B cell (primary cell): ENCODE results near the gene TMEM81. TPM values are rescaled to one million over a fixed set of nuclear protein-coding genes. Genes with fewer than 3 reads are reported as not detected.

Source experiments
- ATAC-seq: fragments of 200-7000 bp; cut with Tn5 transposase; one replicate; pipeline ENCODE4 v1.10.0; 2021; ENCODE audit warnings: low read depth, mild to moderate bottlenecking, moderate number of reproducible peaks, moderate library complexity
- CTCF ChIA-PET: fragments of 350-600 bp; sonication (Branson Sonifier 250); formaldehyde crosslinking; loops from one replicate; lab custom pipeline; 2021; ENCODE audit warnings: antibody characterized with exemption, inconsistent platforms; lab: Charles Lee
- POLR2A ChIA-PET: fragments of 350-600 bp; sonication (Branson Sonifier 250); formaldehyde crosslinking; loops from one replicate; lab custom pipeline; 2021; ENCODE audit warnings: antibody characterized with exemption; lab: Charles Lee
- DNase-seq: peaks from one replicate; pipeline ENCODE4 v3.0.0; 2013
- H2AFZ ChIP-seq: 2 replicates; pipeline ENCODE4 v1.6.1; 2012; ENCODE audit warnings: mild to moderate bottlenecking, low read depth, low read length; ENCODE audit not compliant: insufficient read depth, poor library complexity, severe bottlenecking
- H3K27ac ChIP-seq, 2 donors: 1 replicate in 1 of 2; 2 replicates in 1 of 2; pipeline ENCODE4 v1.5.1; 2012 to 2013; ENCODE audit warnings: low read length in 2 of 2, mild to moderate bottlenecking in 2 of 2, moderate library complexity in 1 of 2
- H3K27me3 ChIP-seq, 4 experiments: fragments of 200-600 bp in 1 of 4; sonication (generic) in 1 of 4; replicated peaks in 1 of 4; 1 replicate in 2 of 4; 2 replicates in 2 of 4; pipeline versions ENCODE4 v1.6.1 to v1.7.0; 2013 to 2016; ENCODE audit warnings: low read length in 3 of 4, mild to moderate bottlenecking in 2 of 4, mixed read lengths in 1 of 4, moderate library complexity in 1 of 4; ENCODE audit not compliant: insufficient read depth in 4 of 4, control insufficient read depth in 3 of 4; ENCODE audit errors: control extremely low read depth in 1 of 4
- H3K36me3 ChIP-seq, 2 experiments: replicated peaks in 1 of 2; 1 replicate in 1 of 2; 2 replicates in 1 of 2; pipeline versions ENCODE4 v1.6.1 to v1.7.1; 2013; ENCODE audit warnings: low read length in 1 of 2; ENCODE audit not compliant: insufficient read depth in 2 of 2, control insufficient read depth in 1 of 2; ENCODE audit errors: control extremely low read depth in 1 of 2, extremely low read depth in 1 of 2
- H3K4me1 ChIP-seq, 2 donors: fragments of 200-600 bp in 1 of 2; sonication (generic) in 1 of 2; 1 replicate in 1 of 2; 2 replicates in 1 of 2; pipeline versions ENCODE4 v1.5.1 to v1.6.1; 2013 to 2017; ENCODE audit warnings: low read length in 2 of 2; ENCODE audit not compliant: control insufficient read depth in 2 of 2, insufficient read depth in 2 of 2
- H3K4me2 ChIP-seq: replicated peaks from 2 replicates; pipeline ENCODE3; 2012; ENCODE audit warnings: mild to moderate bottlenecking, low read depth, low read length; ENCODE audit not compliant: poor library complexity, severe bottlenecking
- H3K4me3 ChIP-seq, 5 experiments: fragments of 200-600 bp in 1 of 5; sonication (generic) in 1 of 5; 1 replicate in 3 of 5; 2 replicates in 2 of 5; pipeline versions ENCODE4 v1.5.1 to v1.7.0; 2011 to 2016; ENCODE audit warnings: low read length in 4 of 5, mild to moderate bottlenecking in 4 of 5, low read depth in 2 of 5, control low read depth in 1 of 5, moderate library complexity in 1 of 5; ENCODE audit not compliant: insufficient read depth in 1 of 5; ENCODE audit errors: control extremely low read depth in 1 of 5, extremely low read depth in 1 of 5
- H3K79me2 ChIP-seq: fragments of 200-600 bp; sonication (generic); one replicate; pipeline ENCODE4 v1.6.0; 2016; ENCODE audit warnings: low read length; ENCODE audit not compliant: control insufficient read depth, insufficient read depth
- H3K9ac ChIP-seq: fragments of 200-600 bp; sonication (generic); 2 replicates; pipeline ENCODE4 v1.6.1; 2017; ENCODE audit warnings: mild to moderate bottlenecking, low read length, moderate library complexity
- H3K9me3 ChIP-seq, 3 donors: one replicate each; pipeline versions ENCODE4 v1.6.1 to v1.7.1; 2013; ENCODE audit warnings: low read length in 2 of 3; ENCODE audit not compliant: control insufficient read depth in 2 of 3, insufficient read depth in 1 of 3; ENCODE audit errors: control extremely low read depth in 1 of 3
- H4K20me1 ChIP-seq: 2 replicates; pipeline ENCODE4 v1.6.0; 2012; ENCODE audit warnings: mild to moderate bottlenecking, low read length; ENCODE audit not compliant: insufficient read depth, control insufficient read depth, poor library complexity, severe bottlenecking
- H3K27ac Mint-ChIP-seq: one replicate; pipeline ENCODE4 v1.8.0; 2021; ENCODE audit warnings: mixed read lengths
- H3K27me3 Mint-ChIP-seq: one replicate; pipeline ENCODE4 v1.8.0; 2021; ENCODE audit warnings: mixed read lengths
- H3K4me1 Mint-ChIP-seq: one replicate; pipeline ENCODE4 v1.8.0; 2021; ENCODE audit warnings: mixed read lengths
- H3K4me3 Mint-ChIP-seq: one replicate; pipeline ENCODE4 v1.8.0; 2021; ENCODE audit warnings: mixed read lengths
- H3K9me3 Mint-ChIP-seq: one replicate; pipeline ENCODE4 v1.8.0; 2022; ENCODE audit warnings: mixed read lengths; ENCODE audit not compliant: insufficient read depth
- CTCF ChIP-seq: fragments of 200-600 bp; IDR thresholded peaks from one replicate; pipeline ENCODE4 v1.8.0; 2022; ENCODE audit warnings: antibody characterized with exemption, mild to moderate bottlenecking
- EZH2 ChIP-seq: IDR thresholded peaks from 2 replicates; pipeline ENCODE4 v1.6.1; 2012; ENCODE audit warnings: borderline replicate concordance, low read depth, mild to moderate bottlenecking, moderate library complexity, low read length; ENCODE audit not compliant: insufficient read depth, poor library complexity, severe bottlenecking
- WGBS: methylation state at CpG from one replicate; pipeline ENCODE4 v1.1.5; 2013; ENCODE audit warnings: missing lambda C conversion rate; ENCODE audit not compliant: insufficient coverage; 5-methylcytosine and 5-hydroxymethylcytosine counted together
- intact Hi-C: fragments of 100-400 bp; cut with micrococcal nuclease; formaldehyde crosslinking; loops from one replicate; pipeline ENCODE4 v1.10.0; 2022
- polyA plus RNA-seq: library from polyadenylated mRNA; depleted of rRNA; stranded (reverse); fragments of >200 nt; gene quantifications from 2 replicates; pipeline ENCODE4 v1.2.3, GENCODE V29; 2012
- total RNA-seq, 2 donors: library from RNA; stranded (reverse); fragments of 120-200 nt in 1 of 2; gene quantifications; 1 replicate in 1 of 2; 2 replicates in 1 of 2; pipeline versions ENCODE4 v1.2.3 to v1.2.4, GENCODE V29; 2013 to 2022

TMEM81 gene
- total and polyA plus RNA-seq, 2 donors (not counting 1 experiment from before 2014, with no cell fraction given), result 3.0 to 6.2 TPM

- Mint-ChIP-seq H3K4me1 (peaks cover 16% of the 10 kb centered on the region), H3K27me3 (no peaks in the 10 kb centered on the region), H3K9me3 (no peaks in the 10 kb centered on the region), H3K27ac (no peak overlapping the region), H3K4me3 (no peak overlapping the region)
- H4K20me1 ChIP-seq, result no peaks in the 10 kb centered on the region
- H3K4me2 ChIP-seq, result no peak overlapping the region
- no peaks in the 10 kb centered on the region for H3K27me3 ChIP-seq
- no peak overlapping the region for H2AFZ ChIP-seq
- H3K9ac ChIP-seq, result no peak overlapping the region
- no peak overlapping the region for H3K27ac ChIP-seq
- TF ChIP-seq CTCF (no peak), EZH2 (no peak)
- no peaks in the 10 kb centered on the region for H3K36me3 ChIP-seq
- H3K9me3 ChIP-seq, result no peaks in the 10 kb centered on the region
- ATAC-seq, result no peak
- ChIA-PET POLR2A (no interaction called here), CTCF (interaction anchor here (0.6 to 2.4 kb wide), 4 partner anchors 12 to 94 kb away, joined by 3 to 10 read pairs (median 5); no protein-coding TSS in a partner anchor)
- no peak overlapping the region for H3K4me3 ChIP-seq
- WGBS, result 100% methylated on average over 1 of the region's 4 CpGs
- no peak for DNase-seq
- peaks cover 14 to 21% of the 10 kb centered on the region in 2 donors for H3K4me1 ChIP-seq
- no peaks in the 10 kb centered on the region for H3K79me2 ChIP-seq
- intact Hi-C loops, result loop anchor here (10.0 kb wide), 3 partner anchors 615 to 1265 kb away; partner anchors contain the start of genes RAB29 and SNRPE
Observed at GRCh38 chr1:205129447-205130029, 45.3 kb upstream of the TMEM81 start.

GRCh38 chr1:205128050-205128449 is 43.8 kb upstream of the TMEM81 start:
- Histone ChIP-seq H3K27ac (no peak overlapping the region), H3K36me3 (no peaks in the 10 kb centered on the region), H3K9ac (no peak overlapping the region), H3K4me3 (no peak overlapping the region), H2AFZ (no peak overlapping the region), H3K9me3 (no peaks in the 10 kb centered on the region), H3K4me1 (peaks cover 9 to 14% of the 10 kb centered on the region in 2 donors), H3K27me3 (no peaks in the 10 kb centered on the region), H4K20me1 (no peaks in the 10 kb centered on the region), H3K79me2 (no peaks in the 10 kb centered on the region), H3K4me2 (no peak overlapping the region)
- CTCF ChIA-PET, result no interaction called here
- POLR2A ChIA-PET, result interaction anchor here (1.1 kb wide), 1 partner anchor 14 kb away, joined by 5 read pairs; no protein-coding TSS in a partner anchor
- TF ChIP-seq CTCF (no peak), EZH2 (no peak)
- no CpG with 5 or more reads among the region's 2 CpGs for WGBS
- Mint-ChIP-seq H3K4me3 (no peak overlapping the region), H3K27me3 (no peaks in the 10 kb centered on the region), H3K27ac (no peak overlapping the region), H3K9me3 (no peaks in the 10 kb centered on the region), H3K4me1 (peaks cover 12% of the 10 kb centered on the region)
- no peak for ATAC-seq
- DNase-seq, result no peak
- intact Hi-C loops, result loop anchor here (10.0 kb wide), 3 partner anchors 617 to 1263 kb away; partner anchors contain the start of genes RAB29 and SNRPE
